Measurements from ENCODE around the gene MSLN. TPM values are rescaled to one million over a fixed set of nuclear protein-coding genes. Genes with fewer than 3 reads are reported as not detected.

Gene MSLN
- total RNA-seq, 2 donors from 2014 or later: 1.3 TPM; not detected in 1

GRCh38 chr16:799948-800833 is 39.7 kb downstream of the MSLN start, which contains the start of gene GNG13:
Gene GNG13, minus strand, starts transcription at chr16:800734. Its CDS starts 1,657 bp downstream, at chr16:799077.
- DNase-seq (ENCODE audit: low spot score) (no peak), ATAC-seq (ENCODE audit: insufficient number of reproducible peaks, low FRiP score, low read depth) (no peak)
- H3K9me3 ChIP-seq: no peaks in the 10 kb centered on the region
- TF ChIP-seq CTCF (IDR thresholded peaks at IDR 0.05): no peak
- H3K36me3 ChIP-seq: no peaks in the 10 kb centered on the region
- no peaks in the 10 kb centered on the region for H3K27me3 ChIP-seq (replicated peaks; ENCODE audit: insufficient read depth)
- H3K27ac ChIP-seq: no peak within 1 kb of the TSS
- H3K4me3 ChIP-seq: no peak within 1 kb of the TSS
- no peaks in the 10 kb centered on the region for H3K4me1 ChIP-seq (ENCODE audit: control insufficient read depth in 1 of 2, low read depth in 2 of 2)

GRCh38 chr16:800834-801511 is 40.4 kb downstream of the MSLN start:
- DNase-seq (ENCODE audit: low spot score) (no peak), ATAC-seq (ENCODE audit: insufficient number of reproducible peaks, low FRiP score, low read depth) (no peak)
- Histone ChIP-seq H3K4me3 (no peak overlapping the region), H3K9me3 (no peaks in the 10 kb centered on the region), H3K27ac (no peak overlapping the region), H3K27me3 (replicated peaks; ENCODE audit: insufficient read depth) (no peaks in the 10 kb centered on the region), H3K36me3 (no peaks in the 10 kb centered on the region), H3K4me1 (ENCODE audit: control insufficient read depth in 1 of 2, low read depth in 2 of 2) (no peaks in the 10 kb centered on the region)
- TF ChIP-seq CTCF (IDR thresholded peaks at IDR 0.05): no peak

DNA sequence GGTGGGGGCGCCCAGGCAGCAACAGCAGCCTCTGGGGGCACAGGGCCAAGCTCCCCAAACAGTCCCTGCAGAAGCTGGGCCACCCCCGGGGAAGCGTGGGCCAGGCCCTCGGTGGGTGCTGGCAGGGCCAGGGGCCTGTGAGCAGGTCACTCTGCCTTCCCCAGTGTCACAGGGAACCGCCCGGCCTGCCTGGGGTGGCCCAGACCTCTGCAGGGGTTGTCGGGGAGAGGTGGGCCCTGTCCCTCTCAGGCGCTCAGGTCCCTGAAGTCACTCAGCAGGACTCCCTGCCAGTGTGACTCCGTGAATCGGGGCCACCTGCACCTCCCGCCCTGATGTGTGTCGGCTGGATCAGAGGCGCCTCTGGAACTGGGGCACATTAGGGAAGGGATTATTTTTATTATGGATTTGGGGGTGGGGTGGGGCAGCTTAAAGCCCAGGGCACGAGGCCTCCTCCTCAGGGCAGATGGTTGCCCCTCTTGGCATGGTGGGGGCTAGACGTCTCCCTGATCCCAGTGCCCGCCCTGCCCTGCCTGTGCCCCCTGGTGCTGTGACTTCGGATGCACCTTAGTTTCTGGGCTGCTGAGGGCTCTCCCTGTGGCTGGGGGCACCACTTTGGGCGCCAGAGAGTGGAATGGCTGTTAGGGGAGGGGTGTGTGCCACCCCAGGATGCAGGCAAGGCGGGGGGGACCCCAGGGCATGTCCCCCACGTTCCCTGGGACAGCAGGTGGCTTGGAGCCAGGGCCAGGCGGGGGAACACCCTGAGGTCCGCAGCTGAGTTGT is 41.2 kb downstream of the MSLN start:
- no peaks in the 10 kb centered on the region for H3K36me3 ChIP-seq
- no peak for TF ChIP-seq CTCF (IDR thresholded peaks at IDR 0.05)
- ATAC-seq (ENCODE audit: insufficient number of reproducible peaks, low FRiP score, low read depth): no peak
- H3K27me3 ChIP-seq (replicated peaks; ENCODE audit: insufficient read depth): no peaks in the 10 kb centered on the region
- H3K4me1 ChIP-seq (ENCODE audit: control insufficient read depth in 1 of 2, low read depth in 2 of 2): no peaks in the 10 kb centered on the region
- H3K9me3 ChIP-seq: no peaks in the 10 kb centered on the region
- no peak for DNase-seq (ENCODE audit: low spot score)
- no peak overlapping the region for H3K27ac ChIP-seq
- no peak overlapping the region for H3K4me3 ChIP-seq

- Histone ChIP-seq H3K36me3 (no peaks in the 10 kb centered on the region), H3K27me3 (replicated peaks; ENCODE audit: insufficient read depth) (no peaks in the 10 kb centered on the region), H3K4me3 (no peak overlapping the region), H3K27ac (no peak overlapping the region), H3K4me1 (ENCODE audit: control insufficient read depth in 1 of 2, low read depth in 2 of 2) (no peaks in the 10 kb centered on the region), H3K9me3 (no peaks in the 10 kb centered on the region)
- TF ChIP-seq CTCF (IDR thresholded peaks at IDR 0.05): no peak
- no peak for ATAC-seq (ENCODE audit: insufficient number of reproducible peaks, low FRiP score, low read depth)
- no peak for DNase-seq (ENCODE audit: low spot score)
These were observed 41.9 kb downstream of the MSLN start for GRCh38 chr16:802461-802860.
